Panc1 (cell line): ENCODE results near the gene TGM1.

Experiments used
- CTCF ChIP-seq: fragments of 450-650 bp; IDR thresholded peaks from 2 replicates; pipeline ENCODE4 v1.5.1; 2017; ENCODE audit warnings: mild to moderate bottlenecking
- POLR2AphosphoS5 ChIP-seq: IDR thresholded peaks from 2 replicates; pipeline ENCODE4 v1.6.1; 2012; ENCODE audit warnings: mild to moderate bottlenecking, low read depth, low read length, moderate library complexity
- REST ChIP-seq, 2 experiments: IDR thresholded peaks; 2 replicates each; pipeline ENCODE4 v1.6.1; 2011 to 2012; ENCODE audit warnings: low read depth in 2 of 2, control low read depth in 1 of 2, low read length in 1 of 2, mild to moderate bottlenecking in 1 of 2, moderate library complexity in 1 of 2; ENCODE audit not compliant: insufficient read depth in 1 of 2
- TCF7L2 ChIP-seq: IDR thresholded peaks from 2 replicates; pipeline ENCODE4 v1.6.1; 2011; ENCODE audit warnings: mild to moderate bottlenecking, low read depth, low read length, inconsistent platforms

- no peak for TF ChIP-seq CTCF
- no peak for TF ChIP-seq TCF7L2
- TF ChIP-seq REST (IDR thresholded peaks at IDR 0.05; ENCODE audit: insufficient read depth in 1 of 2, low read depth in 2 of 2, low read length in 1 of 2) = no peak
- TF ChIP-seq POLR2AphosphoS5 = no peak
Measured at GRCh38 chr14:24269910-24270536, 7.0 kb upstream of the TGM1 start.
